H1 (cell line): ENCODE data around the gene RNF144A.

Experiments used
- CHD7 ChIP-seq: fragments of 300-600 bp; sonication (generic); IDR thresholded peaks from 2 replicates; pipeline ENCODE4 v1.7.1; 2012; ENCODE audit warnings: low read length, moderate library complexity, mild to moderate bottlenecking, inconsistent platforms; ENCODE audit not compliant: insufficient replicate concordance
- CTCF ChIP-seq, 3 experiments: IDR thresholded peaks; 1 replicate in 2 of 3; 2 replicates in 1 of 3; pipeline versions ENCODE4 v1.5.1 to v1.6.1; 2011; ENCODE audit warnings: low read length in 3 of 3, mild to moderate bottlenecking in 3 of 3, inconsistent platforms in 2 of 3, low read depth in 1 of 3, moderate library complexity in 1 of 3; ENCODE audit not compliant: insufficient read depth in 1 of 3; ENCODE audit errors: control extremely low read depth in 1 of 3
- POLR2A ChIP-seq, 2 experiments: IDR thresholded peaks; 1 replicate in 1 of 2; 2 replicates in 1 of 2; pipeline ENCODE4 v1.6.1; 2011; ENCODE audit warnings: low read depth in 2 of 2, low read length in 2 of 2, mild to moderate bottlenecking in 2 of 2; ENCODE audit errors: control extremely low read depth in 1 of 2
- SIN3A ChIP-seq, 2 experiments: IDR thresholded peaks in 1 of 2; conservative IDR thresholded peaks in 1 of 2; 2 replicates each; pipeline ENCODE4 v1.6.1; 2011 to 2012; ENCODE audit warnings: low read length in 2 of 2, improper control_type of control experiment in 1 of 2, low read depth in 1 of 2, mild to moderate bottlenecking in 1 of 2
- TAF1 ChIP-seq: IDR thresholded peaks from 2 replicates; pipeline ENCODE4 v1.6.1; 2011; ENCODE audit warnings: mild to moderate bottlenecking, low read depth, low read length

- TF ChIP-seq POLR2A (IDR thresholded peaks at IDR 0.05; ENCODE audit: control extremely low read depth in 1 of 2, low read depth in 2 of 2, low read length in 2 of 2) (no peak), SIN3A (conservative IDR thresholded peaks at IDR 0.05 in 1 of 2, IDR thresholded peaks at IDR 0.05 in 1 of 2; ENCODE audit: low read depth in 1 of 2, low read length in 2 of 2) (no peak), CTCF (IDR thresholded peaks at IDR 0.05; ENCODE audit: control extremely low read depth in 1 of 3, insufficient read depth in 1 of 3, low read depth in 1 of 3, low read length in 3 of 3) (no peak), TAF1 (no peak), CHD7 (no peak)
Measured at GRCh38 chr2:7035884-7036283, 118.7 kb downstream of the RNF144A start.
